Skeletal muscle tissue (tissue), 4 donors: ENCODE data around the gene HDAC4. TPM values are rescaled to one million over a fixed set of nuclear protein-coding genes. Genes with fewer than 3 reads are reported as not detected.

ENCODE experiments used
- H3K27ac ChIP-seq: one replicate; pipeline ENCODE4 v1.7.0; 2013; ENCODE audit warnings: mild to moderate bottlenecking, low read depth, low read length, inconsistent platforms
- H3K27me3 ChIP-seq, 3 donors: one replicate each; pipeline ENCODE4 v1.7.0; 2013; ENCODE audit warnings: low read length in 3 of 3; ENCODE audit not compliant: control insufficient read depth in 3 of 3, insufficient read depth in 3 of 3
- H3K36me3 ChIP-seq, 3 donors: one replicate each; pipeline ENCODE4 v1.7.0; 2013; ENCODE audit warnings: low read length in 3 of 3; ENCODE audit not compliant: control insufficient read depth in 3 of 3, insufficient read depth in 3 of 3
- H3K4me1 ChIP-seq, 3 donors: one replicate each; pipeline ENCODE4 v1.7.0; 2013; ENCODE audit warnings: low read length in 3 of 3, mild to moderate bottlenecking in 3 of 3; ENCODE audit not compliant: control insufficient read depth in 3 of 3, insufficient read depth in 3 of 3
- H3K4me3 ChIP-seq, 3 donors: one replicate each; pipeline ENCODE4 v1.7.0; 2013; ENCODE audit warnings: low read length in 3 of 3
- H3K9ac ChIP-seq, 3 donors: one replicate each; pipeline ENCODE4 v1.7.0; 2013; ENCODE audit warnings: low read length in 3 of 3, mild to moderate bottlenecking in 3 of 3, moderate library complexity in 2 of 3, low read depth in 1 of 3
- H3K9me3 ChIP-seq, 3 donors: one replicate each; pipeline ENCODE4 v1.7.0; 2013; ENCODE audit warnings: low read length in 3 of 3; ENCODE audit not compliant: control insufficient read depth in 3 of 3
- total RNA-seq: library from RNA; depleted of rRNA; stranded (reverse); fragments of >200 nt; gene quantifications from one replicate; pipeline ENCODE4 v1.2.3, GENCODE V29; 2014
- donor health status: Osteomylitis.

Gene HDAC4
- total RNA-seq, 1 donor from 2014 or later, result 23.5 TPM

- no peak overlapping the region for H3K4me3 ChIP-seq
- H3K9ac ChIP-seq, result no peak overlapping the region
- H3K27ac ChIP-seq, result no peak overlapping the region
- H3K9me3 ChIP-seq, result no peaks in the 10 kb centered on the region
- peaks cover 59 to 90% (median 88%) of the 10 kb centered on the region in 3 donors for H3K4me1 ChIP-seq
- peaks cover 0 to 7% (median 0%) of the 10 kb centered on the region in 3 donors for H3K36me3 ChIP-seq
- no peaks in the 10 kb centered on the region for H3K27me3 ChIP-seq
Measured at GRCh38 chr2:239260546-239261327, 140.1 kb downstream of the HDAC4 start.

DNA sequence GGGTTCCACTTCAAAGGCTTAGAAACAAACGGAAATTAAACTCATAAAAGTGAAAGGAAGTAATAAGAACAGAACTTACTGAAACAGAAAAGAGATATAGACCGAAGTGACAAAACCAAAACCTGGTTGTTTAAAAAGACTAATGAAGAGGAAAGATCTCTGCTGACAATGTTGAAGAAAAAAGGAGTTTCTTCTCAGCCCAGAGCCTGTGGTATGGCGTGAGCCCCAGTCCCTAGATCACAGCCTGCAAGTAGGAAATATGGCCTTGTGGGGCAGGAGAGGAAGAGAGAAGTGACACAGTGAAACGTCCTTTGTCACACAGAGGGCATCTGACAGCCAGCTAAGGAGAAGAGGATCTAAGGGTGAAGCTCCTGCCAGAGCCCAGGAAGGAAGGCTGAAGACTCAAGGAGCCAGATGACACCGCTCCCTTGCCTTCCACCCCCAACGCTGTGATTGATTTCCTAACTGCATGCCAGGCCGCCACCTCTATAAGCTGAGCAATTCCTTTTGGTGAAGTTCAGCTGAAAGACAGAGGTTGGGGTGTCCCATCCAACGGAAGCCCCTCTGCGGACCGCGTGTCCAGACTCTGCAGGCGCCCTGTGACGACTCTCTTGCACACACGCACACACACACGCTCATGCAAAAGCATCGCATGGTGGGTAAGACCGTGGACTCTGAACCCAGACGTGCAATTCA, 141.1 kb downstream of the HDAC4 start:
- H3K36me3 ChIP-seq, result peaks cover 0 to 7% (median 0%) of the 10 kb centered on the region in 3 donors
- H3K4me1 ChIP-seq, result peaks cover 56 to 87% (median 86%) of the 10 kb centered on the region in 3 donors
- no peaks in the 10 kb centered on the region for H3K9me3 ChIP-seq
- peak overlapping the region in 2 of 3 donors; percentile 4 to 46 for H3K9ac ChIP-seq
- peak overlapping the region in 2 of 3 donors; percentile 3 to 21 for H3K4me3 ChIP-seq
- peak overlapping the region; percentile 45 for H3K27ac ChIP-seq
- no peaks in the 10 kb centered on the region for H3K27me3 ChIP-seq

DNA sequence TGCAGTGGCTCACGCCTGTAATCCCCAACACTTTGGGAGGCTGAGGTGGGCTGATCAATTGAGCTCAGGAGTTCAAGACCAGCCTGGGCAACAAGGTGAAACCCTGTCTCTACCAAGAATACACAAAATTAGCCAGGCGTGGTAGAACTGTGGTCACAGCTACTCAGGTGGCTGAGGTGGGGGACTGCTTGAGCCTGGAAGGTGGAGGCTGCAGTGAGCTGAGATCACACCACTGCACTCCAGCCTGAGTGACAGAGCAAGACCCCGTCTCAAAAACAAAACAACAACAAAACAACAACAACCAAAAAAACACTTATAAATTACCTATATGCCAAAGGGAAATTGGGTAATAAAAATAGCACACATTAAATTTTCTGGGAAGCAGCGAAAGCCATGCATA, 141.6 kb downstream of the HDAC4 start:
- H3K27me3 ChIP-seq, result no peaks in the 10 kb centered on the region
- H3K27ac ChIP-seq, result peak overlapping the region; percentile 45
- peaks cover 51 to 84% (median 81%) of the 10 kb centered on the region in 3 donors for H3K4me1 ChIP-seq
- H3K4me3 ChIP-seq, result no peak overlapping the region
- peaks cover 0 to 7% (median 0%) of the 10 kb centered on the region in 3 donors for H3K36me3 ChIP-seq
- no peak overlapping the region for H3K9ac ChIP-seq
- H3K9me3 ChIP-seq, result no peaks in the 10 kb centered on the region

DNA sequence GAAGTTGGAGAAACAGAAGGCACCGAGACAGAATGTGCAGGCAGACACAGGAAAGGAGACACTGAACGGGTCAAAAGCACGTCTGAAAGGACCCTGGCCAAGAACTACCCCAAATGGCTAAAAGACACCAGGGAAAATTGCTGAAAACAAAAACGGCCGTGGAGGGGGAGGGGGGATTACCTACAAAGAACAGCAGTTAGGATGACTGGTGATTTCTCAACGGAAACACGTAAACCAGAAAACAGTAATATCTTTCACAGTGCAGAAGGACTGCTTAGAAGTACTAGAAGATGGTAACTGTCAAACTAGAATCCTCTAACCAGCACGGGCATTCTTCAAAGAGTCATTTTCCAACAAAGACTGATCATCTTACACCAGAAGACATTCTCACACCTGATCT, 142.6 kb downstream of the HDAC4 start:
- no peaks in the 10 kb centered on the region for H3K27me3 ChIP-seq
- H3K4me3 ChIP-seq, result no peak overlapping the region
- peaks cover 0 to 7% (median 0%) of the 10 kb centered on the region in 3 donors for H3K36me3 ChIP-seq
- H3K9me3 ChIP-seq, result no peaks in the 10 kb centered on the region
- H3K9ac ChIP-seq, result no peak overlapping the region
- no peak overlapping the region for H3K27ac ChIP-seq
- peaks cover 50 to 83% (median 81%) of the 10 kb centered on the region in 3 donors for H3K4me1 ChIP-seq

- Histone ChIP-seq H3K4me1 (peaks cover 52 to 85% (median 83%) of the 10 kb centered on the region in 3 donors), H3K9ac (no peak overlapping the region), H3K9me3 (no peaks in the 10 kb centered on the region), H3K27ac (no peak overlapping the region), H3K27me3 (no peaks in the 10 kb centered on the region), H3K36me3 (peaks cover 0 to 5% (median 0%) of the 10 kb centered on the region in 3 donors), H3K4me3 (no peak overlapping the region)
Measured at GRCh38 chr2:239257511-239257937, 143.3 kb downstream of the HDAC4 start.

GRCh38 chr2:239256350-239256743, 144.5 kb downstream of the HDAC4 start:
- no peak overlapping the region for H3K27ac ChIP-seq
- H3K4me1 ChIP-seq, result peaks cover 61 to 86% (median 85%) of the 10 kb centered on the region in 3 donors
- no peak overlapping the region for H3K4me3 ChIP-seq
- no peaks in the 10 kb centered on the region for H3K27me3 ChIP-seq
- peaks cover 0 to 5% (median 0%) of the 10 kb centered on the region in 3 donors for H3K36me3 ChIP-seq
- no peaks in the 10 kb centered on the region for H3K9me3 ChIP-seq
- H3K9ac ChIP-seq, result no peak overlapping the region

DNA sequence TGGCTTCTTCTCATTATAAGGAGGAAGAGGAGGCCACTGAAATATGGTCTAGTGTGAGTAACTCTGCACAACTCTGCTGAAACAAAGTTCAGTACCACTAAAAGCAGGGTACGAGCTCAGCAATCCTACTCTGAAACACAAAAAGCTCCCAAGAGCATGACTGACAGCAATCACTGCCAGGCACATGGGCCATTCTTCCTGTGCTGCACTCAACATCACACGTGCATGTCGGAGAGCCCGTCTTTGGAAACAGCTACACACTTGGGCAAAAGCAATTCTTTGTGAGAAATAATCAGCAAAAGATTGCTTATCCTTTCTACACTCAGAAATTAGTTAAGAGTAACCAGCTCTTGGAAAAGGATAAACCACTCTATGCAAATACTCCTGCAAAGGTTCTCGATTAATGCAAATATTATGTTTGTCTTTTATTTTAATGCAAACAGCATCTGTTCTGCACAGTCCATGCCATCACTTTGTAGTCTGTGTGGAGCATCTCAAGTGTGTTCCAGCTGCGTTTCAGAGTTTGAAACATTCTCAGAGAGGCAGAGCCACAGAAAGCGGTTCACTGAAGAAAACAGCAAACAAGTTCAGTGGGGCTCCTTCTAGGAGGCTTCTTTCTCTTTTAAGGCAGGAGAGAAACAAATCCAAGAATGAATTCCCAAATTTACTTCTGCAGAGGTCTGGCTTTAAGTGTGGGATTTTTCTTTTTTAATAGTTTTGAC, 145.0 kb downstream of the HDAC4 start:
- Histone ChIP-seq H3K4me1 (peaks cover 63 to 86% (median 85%) of the 10 kb centered on the region in 3 donors), H3K4me3 (no peak overlapping the region), H3K9me3 (no peaks in the 10 kb centered on the region), H3K27ac (no peak overlapping the region), H3K9ac (peak overlapping the region in 2 of 3 donors; percentile 34 to 48), H3K27me3 (no peaks in the 10 kb centered on the region), H3K36me3 (peaks cover 0 to 3% (median 0%) of the 10 kb centered on the region in 3 donors)

GRCh38 chr2:239255218-239255617, 145.6 kb downstream of the HDAC4 start:
- Histone ChIP-seq H3K9ac (peak overlapping the region in 2 of 3 donors; percentile 34 to 48), H3K36me3 (no peaks in the 10 kb centered on the region), H3K4me1 (peaks cover 63 to 86% (median 85%) of the 10 kb centered on the region in 3 donors), H3K4me3 (no peak overlapping the region), H3K9me3 (no peaks in the 10 kb centered on the region), H3K27me3 (no peaks in the 10 kb centered on the region), H3K27ac (no peak overlapping the region)

DNA sequence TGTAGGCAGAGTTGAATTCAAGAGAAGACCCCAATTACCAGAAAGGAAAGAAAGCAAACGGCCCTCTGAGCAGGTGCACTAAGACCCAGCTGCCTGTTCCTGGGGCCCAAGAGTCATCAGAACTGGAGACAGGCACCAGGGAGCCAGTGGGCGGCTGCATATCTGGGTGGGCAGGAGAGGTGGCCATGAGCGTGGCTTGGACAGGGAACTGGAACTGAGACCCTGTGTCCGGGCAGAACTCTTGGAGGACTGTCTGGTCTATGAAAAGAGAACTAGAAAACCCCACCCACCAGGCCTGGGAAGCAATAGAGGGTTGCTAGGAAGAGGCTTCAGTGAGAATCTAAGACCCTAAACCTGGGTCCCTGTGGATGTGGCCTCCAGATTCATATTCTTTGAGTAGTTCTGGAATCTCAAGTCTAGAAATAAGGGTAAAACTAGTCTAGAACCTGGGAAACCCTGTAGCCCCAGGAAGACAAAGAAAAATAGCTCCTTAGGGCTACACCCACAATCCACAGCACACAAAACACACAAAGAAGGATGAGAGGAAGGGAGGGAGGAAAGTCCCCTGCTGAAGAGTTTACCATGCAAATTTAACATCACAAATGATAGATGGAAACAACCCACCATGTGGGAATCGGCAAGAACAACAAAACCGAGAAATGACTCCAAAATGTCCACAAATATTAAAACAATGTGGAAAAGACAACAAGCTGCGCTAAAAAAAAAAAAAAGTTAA, 147.0 kb downstream of the HDAC4 start:
- Histone ChIP-seq H3K27me3 (no peaks in the 10 kb centered on the region), H3K27ac (peak overlapping the region; percentile 75), H3K36me3 (no peaks in the 10 kb centered on the region), H3K9ac (no peak overlapping the region), H3K9me3 (no peaks in the 10 kb centered on the region), H3K4me3 (no peak overlapping the region), H3K4me1 (peaks cover 57 to 87% (median 84%) of the 10 kb centered on the region in 3 donors)
